ENCODE measurements around the gene PADI1.

Gene PADI1

GRCh38 chr1:17181781-17182464 lies 23.0 kb upstream of the PADI1 start:
- DNase-seq (ENCODE audit: low read depth in 2 of 2): no peak

GRCh38 chr1:17183388-17184160 lies 21.4 kb upstream of the PADI1 start:
- DNase-seq (ENCODE audit: low read depth in 2 of 2): no peak

GRCh38 chr1:17184161-17184665 lies 20.7 kb upstream of the PADI1 start:
- DNase-seq (ENCODE audit: low read depth in 2 of 2): no peak

- DNase-seq (ENCODE audit: low read depth in 2 of 2): no peak
Measured at GRCh38 chr1:17184822-17185484, 20.0 kb upstream of the PADI1 start.

GRCh38 chr1:17185485-17185860 lies 19.5 kb upstream of the PADI1 start:
- no peak for DNase-seq (ENCODE audit: low read depth in 2 of 2)

GRCh38 chr1:17186216-17186909 lies 18.6 kb upstream of the PADI1 start:
- DNase-seq (ENCODE audit: low read depth in 2 of 2): no peak

- no peak for DNase-seq (ENCODE audit: low read depth in 2 of 2)
Measured at GRCh38 chr1:17187051-17187450, 17.9 kb upstream of the PADI1 start.

- DNase-seq (ENCODE audit: low read depth in 2 of 2): no peak
Measured at GRCh38 chr1:17188217-17188616, 16.7 kb upstream of the PADI1 start.

- DNase-seq (ENCODE audit: low read depth in 2 of 2): no peak
Measured at GRCh38 chr1:17188889-17189631, 15.9 kb upstream of the PADI1 start.

- DNase-seq (ENCODE audit: low read depth in 2 of 2): no peak
Measured at GRCh38 chr1:17189632-17189990, 15.3 kb upstream of the PADI1 start.

GRCh38 chr1:17190010-17190995 lies 14.6 kb upstream of the PADI1 start:
- DNase-seq (ENCODE audit: low read depth in 2 of 2): no peak

- no peak for DNase-seq (ENCODE audit: low read depth in 2 of 2)
Measured at GRCh38 chr1:17191990-17192242, 13.0 kb upstream of the PADI1 start.

GRCh38 chr1:17192394-17193221 lies 12.3 kb upstream of the PADI1 start:
- DNase-seq (ENCODE audit: low read depth in 2 of 2): no peak

- no peak for DNase-seq (ENCODE audit: low read depth in 2 of 2)
Measured at GRCh38 chr1:17193222-17194132, 11.5 kb upstream of the PADI1 start.

GRCh38 chr1:17194133-17194475 lies 10.8 kb upstream of the PADI1 start:
- no peak for DNase-seq (ENCODE audit: low read depth in 2 of 2)

GRCh38 chr1:17194615-17195528 lies 10.1 kb upstream of the PADI1 start:
- no peak for DNase-seq (ENCODE audit: low read depth in 2 of 2)

- DNase-seq (ENCODE audit: low read depth in 2 of 2): no peak
Measured at GRCh38 chr1:17195731-17196130, 9.2 kb upstream of the PADI1 start.

Measured in stimulated activated CD8-positive, alpha-beta memory T cell treated with anti-CD3 and anti-CD28 coated beads, Interleukin-7, amount 100 ng/mL, for 4 hours (primary cell).